ENCODE measurements around the gene RANBP10. TPM values are rescaled to one million over a fixed set of nuclear protein-coding genes. Genes with fewer than 3 reads are reported as not detected.

The RANBP10 gene
- total and polyA plus RNA-seq, 9 of the 15 experiments (the other 6 are each of a cell fraction or from before 2014, with no cell fraction given) = 0.61 to 19.3 (median 5.9) TPM

- H3K4me3 ChIP-seq = peak overlapping the region; percentile 83
- H3K4me2 ChIP-seq (ENCODE audit: insufficient read depth, low read length) = peak overlapping the region; percentile 97
- H2AFZ ChIP-seq (ENCODE audit: low read depth, low read length) = peak overlapping the region; percentile 100
- no peaks in the 10 kb centered on the region for H3K27me3 ChIP-seq (ENCODE audit: control insufficient read depth in 2 of 2, insufficient read depth in 2 of 2, low read length in 2 of 2)
- H3K9me1 ChIP-seq (ENCODE audit: control insufficient read depth, insufficient read depth, low read length) = no peaks in the 10 kb centered on the region
- 14% methylated on average over 17 of the region's 17 CpGs for WGBS (ENCODE audit: insufficient coverage, low coverage, missing lambda C conversion rate)
- peaks cover 34 to 40% of the 10 kb centered on the region in 2 experiments for H3K4me1 ChIP-seq (replicated peaks in 1 of 2; ENCODE audit: control insufficient read depth in 2 of 2, insufficient read depth in 2 of 2, low read length in 2 of 2)
- in situ Hi-C loops (cut with MboI) (no loop called here), intact Hi-C loops (cut with micrococcal nuclease) (no loop called here)
- H3K79me2 ChIP-seq (ENCODE audit: control insufficient read depth, insufficient read depth, low read length) = peaks cover 40% of the 10 kb centered on the region
- TSS peak; percentile 81 for BruUV-seq (replicated peaks)
- ATAC-seq (peak; percentile 32), DNase-seq (ENCODE audit: extremely low read depth in 1 of 4, low spot score in 3 of 4) (peak in 1 of 4 experiments; percentile 37), FAIRE-seq (no peak)
- no peaks in the 10 kb centered on the region; the same call in 1 of the 2 replicates for H4K20me1 ChIP-seq (replicated peaks; ENCODE audit: control insufficient read depth, insufficient read depth, low read length)
- H3K36me3 ChIP-seq (ENCODE audit: control insufficient read depth, insufficient read depth, low read length) = peaks cover 14% of the 10 kb centered on the region
- peak overlapping the region; percentile 94 to 98 for H3K9ac ChIP-seq (ENCODE audit: insufficient read depth in 1 of 2, low read depth in 2 of 2, low read length in 2 of 2)
- H3K9me3 ChIP-seq (replicated peaks; ENCODE audit: control insufficient read depth, insufficient read depth, low read depth, low read length) = no peaks in the 10 kb centered on the region
- ChIA-PET POLR2A (interaction anchor here (0.7 to 1.1 kb wide), 3 partner anchors 32 to 136 kb away, joined by 3 to 4 read pairs (median 3); partner anchors contain the start of gene EDC4), CTCF (ENCODE audit: low intra/inter-chr PET ratio) (interaction anchor here (0.7 kb wide), 1 partner anchor 24 kb away, joined by 3 read pairs; no protein-coding TSS in a partner anchor)
- peak overlapping the region; percentile 99 for H3K27ac ChIP-seq (ENCODE audit: extremely low read depth, low read depth, low read length)
- TF ChIP-seq LCOR (CRISPR knock-in tag; IDR thresholded peaks at IDR 0.05) (0 out of 2 replicates have a peak, but pooled peaks have one; percentile 63), RB1 (IDR thresholded peaks at IDR 0.05; ENCODE audit: low read depth) (no peak), DPF2 (IDR thresholded peaks at IDR 0.05) (peak; percentile 34; the same call in 1 of the 2 replicates), ZNF134 (CRISPR knock-in tag; conservative IDR thresholded peaks at IDR 0.05) (0 out of 2 replicates have a peak, but pooled peaks have one; percentile 26), NR2C1 (IDR thresholded peaks at IDR 0.05) (no peak), NR2C1 (tag; IDR thresholded peaks at IDR 0.05) (no peak), ZNF592 (IDR thresholded peaks at IDR 0.05) (0 out of 2 replicates have a peak, but pooled peaks have one; percentile 15), MLLT1 (IDR thresholded peaks at IDR 0.05) (0 out of 4 replicates have a peak, but pooled peaks of 1 of the 2 experiments have one; percentile 19), ATF1 (CRISPR knock-in tag; IDR thresholded peaks at IDR 0.05) (no peak), ATF1 (tag; IDR thresholded peaks at IDR 0.05) (no peak), POLR2H (tag; IDR thresholded peaks at IDR 0.05; ENCODE audit: low read depth) (0 out of 2 replicates have a peak, but pooled peaks have one; percentile 48), NFRKB (IDR thresholded peaks at IDR 0.05; ENCODE audit: low read depth) (0 out of 2 replicates have a peak, but pooled peaks have one; percentile 75), STAT6 (CRISPR knock-in tag; IDR thresholded peaks at IDR 0.05) (0 out of 2 replicates have a peak, but pooled peaks have one; percentile 23), EHMT2 (IDR thresholded peaks at IDR 0.05) (0 out of 2 replicates have a peak, but pooled peaks have one; percentile 7), ZNF263 (CRISPR knock-in tag; IDR thresholded peaks at IDR 0.05; ENCODE audit: borderline replicate concordance) (no peak)
Measured at GRCh38 chr16:67841198-67841815, 34.9 kb upstream of the RANBP10 start.
